Neuronal stem cell (in vitro differentiated cells): ENCODE results near the gene NRM. TPM values are rescaled to one million over a fixed set of nuclear protein-coding genes. Genes with fewer than 3 reads are reported as not detected.

Source experiments
- DNase-seq: peaks from one replicate; pipeline ENCODE4 v3.0.0-alpha.2; 2013; ENCODE audit warnings: low spot score
- H2AFZ ChIP-seq: one replicate; pipeline ENCODE4 v1.6.1; 2013; ENCODE audit warnings: mild to moderate bottlenecking, low read length, inconsistent platforms
- H2AK5ac ChIP-seq: 2 replicates; pipeline ENCODE4 v1.6.1; 2013; ENCODE audit warnings: low read depth, mild to moderate bottlenecking, inconsistent platforms, low read length, moderate library complexity, mixed read lengths
- H2BK120ac ChIP-seq: 2 replicates; pipeline ENCODE4 v1.6.1; 2013; ENCODE audit warnings: low read depth, mild to moderate bottlenecking, inconsistent platforms, low read length, moderate library complexity, mixed read lengths
- H2BK12ac ChIP-seq: one replicate; pipeline ENCODE4 v1.6.1; 2013; ENCODE audit warnings: low read length, inconsistent platforms
- H2BK15ac ChIP-seq: 2 replicates; pipeline ENCODE4 v1.6.1; 2013; ENCODE audit warnings: mild to moderate bottlenecking, low read length, inconsistent platforms, mixed read lengths
- H2BK5ac ChIP-seq: one replicate; pipeline ENCODE4 v1.6.1; 2013; ENCODE audit warnings: inconsistent platforms, mild to moderate bottlenecking, low read length, moderate library complexity
- H3K14ac ChIP-seq: one replicate; pipeline ENCODE4 v1.6.1; 2013; ENCODE audit warnings: low read length, inconsistent platforms
- H3K18ac ChIP-seq: 2 replicates; pipeline ENCODE4 v1.6.1; 2013; ENCODE audit warnings: low read length, inconsistent platforms
- H3K23ac ChIP-seq: 2 replicates; pipeline ENCODE4 v1.6.1; 2013; ENCODE audit warnings: low read depth, mild to moderate bottlenecking, mixed read lengths, low read length, inconsistent platforms; ENCODE audit not compliant: poor library complexity
- H3K27ac ChIP-seq: replicated peaks from 3 replicates; pipeline ENCODE4 v1.5.1; 2013; ENCODE audit warnings: low read length, inconsistent platforms
- H3K27me3 ChIP-seq, 3 experiments: 2 replicates each; pipeline ENCODE4 v1.6.1; 2013; ENCODE audit warnings: low read length in 3 of 3, mild to moderate bottlenecking in 2 of 3, inconsistent platforms in 1 of 3, low read depth in 1 of 3, mixed read lengths in 1 of 3, moderate library complexity in 1 of 3; ENCODE audit not compliant: control insufficient read depth in 3 of 3, insufficient read depth in 3 of 3
- H3K36me3 ChIP-seq, 2 donors: replicated peaks in 1 of 2; 2 replicates each; pipeline ENCODE4 v1.6.1; 2013; ENCODE audit warnings: low read length in 2 of 2; ENCODE audit not compliant: control insufficient read depth in 2 of 2, insufficient read depth in 2 of 2
- H3K4ac ChIP-seq: 2 replicates; pipeline ENCODE4 v1.6.1; 2013; ENCODE audit warnings: inconsistent platforms, mild to moderate bottlenecking, low read length, moderate library complexity
- H3K4me1 ChIP-seq, 2 donors: 1 replicate in 1 of 2; 2 replicates in 1 of 2; pipeline ENCODE4 v1.6.1; 2013; ENCODE audit warnings: low read length in 2 of 2, low read depth in 1 of 2; ENCODE audit not compliant: control insufficient read depth in 2 of 2, insufficient read depth in 1 of 2
- H3K4me2 ChIP-seq: one replicate; pipeline ENCODE4 v1.6.1; 2013; ENCODE audit warnings: mild to moderate bottlenecking, low read length, inconsistent platforms; ENCODE audit not compliant: insufficient read depth, poor library complexity, severe bottlenecking
- H3K4me3 ChIP-seq, 2 donors: 2 replicates each; pipeline ENCODE4 v1.5.1; 2013; ENCODE audit warnings: low read length in 2 of 2, mild to moderate bottlenecking in 2 of 2, inconsistent platforms in 1 of 2, moderate library complexity in 1 of 2
- H3K79me1 ChIP-seq: one replicate; pipeline ENCODE4 v1.6.1; 2013; ENCODE audit warnings: low read depth, mild to moderate bottlenecking, inconsistent platforms, low read length, moderate library complexity
- H3K9ac ChIP-seq: one replicate; pipeline ENCODE4 v1.6.1; 2013; ENCODE audit warnings: mild to moderate bottlenecking, low read depth, low read length, inconsistent platforms; ENCODE audit not compliant: poor library complexity
- H3K9me3 ChIP-seq, 2 donors: replicated peaks in 1 of 2; 2 replicates each; pipeline versions ENCODE3 to v1.6.1; 2013; ENCODE audit warnings: low read length in 2 of 2, mild to moderate bottlenecking in 2 of 2, inconsistent platforms in 1 of 2, low read depth in 1 of 2, mixed read lengths in 1 of 2, moderate library complexity in 1 of 2; ENCODE audit not compliant: control insufficient read depth in 2 of 2, insufficient read depth in 1 of 2
- H4K8ac ChIP-seq: one replicate; pipeline ENCODE4 v1.6.1; 2013; ENCODE audit warnings: low read depth, mild to moderate bottlenecking, inconsistent platforms, low read length, moderate library complexity
- H4K91ac ChIP-seq: one replicate; pipeline ENCODE4 v1.6.1; 2013; ENCODE audit warnings: low read length, low read depth, mild to moderate bottlenecking, inconsistent platforms; ENCODE audit not compliant: poor library complexity
- WGBS, 2 donors: extraction: QIAGEN DNeasy Blood & Tissue Kit; methylation state at CpG; one replicate each; pipeline ENCODE4 v1.1.7; 2013; ENCODE audit warnings: missing lambda C conversion rate in 2 of 2, mixed read lengths in 1 of 2; ENCODE audit not compliant: insufficient read length in 2 of 2, insufficient replicate concordance in 1 of 2; ENCODE audit errors: extremely low coverage in 2 of 2; 5-methylcytosine and 5-hydroxymethylcytosine counted together
- polyA plus RNA-seq, 2 experiments: library from polyadenylated mRNA; stranded (reverse); fragments of 200-250 nt; gene quantifications; one replicate each; pipeline ENCODE4 v1.2.3, GENCODE V29; 2013

The NRM gene
- 98.1 TPM for polyA plus RNA-seq (2013, experiment 1 of 2)
- 96.2 TPM for polyA plus RNA-seq (2013, experiment 2 of 2)

GRCh38 chr6:30690403-30691207, at the start of gene NRM:
Gene NRM (minus strand): TSS chr6:30690984. CDS start chr6:30690974, 10 bp downstream.
- H2AFZ ChIP-seq = peak within 1 kb of the TSS; percentile 98
- peak within 1 kb of the TSS; percentile 85 for H2BK5ac ChIP-seq
- H3K4me3 ChIP-seq = peak within 1 kb of the TSS; percentile 88 to 97
- H3K9ac ChIP-seq = peak within 1 kb of the TSS; percentile 90
- H3K18ac ChIP-seq = peak within 1 kb of the TSS; percentile 98
- H3K9me3 ChIP-seq = no peaks in the 10 kb centered on the region
- H3K27ac ChIP-seq = peak within 1 kb of the TSS; percentile 99
- H3K27me3 ChIP-seq = no peaks in the 10 kb centered on the region
- peaks cover 2 to 18% of the 10 kb centered on the region in 2 donors for H3K36me3 ChIP-seq
- DNase-seq = peak; percentile 86
- peak within 1 kb of the TSS; percentile 41 for H2AK5ac ChIP-seq
- peak within 1 kb of the TSS; percentile 49 for H3K14ac ChIP-seq
- H3K4me1 ChIP-seq = peaks cover 27 to 34% of the 10 kb centered on the region in 2 donors
- H4K91ac ChIP-seq = no peak within 1 kb of the TSS
- peaks cover 9% of the 10 kb centered on the region for H3K79me1 ChIP-seq
- H3K4ac ChIP-seq = peak within 1 kb of the TSS; percentile 27
- WGBS, 2 donors = no CpG with 5 or more reads among the region's 40 CpGs
- H2BK15ac ChIP-seq = no peak within 1 kb of the TSS
- no peak within 1 kb of the TSS for H3K23ac ChIP-seq
- peak within 1 kb of the TSS; percentile 73 for H3K4me2 ChIP-seq
- H2BK12ac ChIP-seq = peak within 1 kb of the TSS; percentile 82
- no peak within 1 kb of the TSS for H4K8ac ChIP-seq
- no peak within 1 kb of the TSS for H2BK120ac ChIP-seq

GRCh38 chr6:30740540-30740870, 49.7 kb upstream of the NRM start:
- no peaks in the 10 kb centered on the region for H3K9me3 ChIP-seq
- no peak overlapping the region for H2BK5ac ChIP-seq
- peaks cover 10 to 14% of the 10 kb centered on the region in 2 donors for H3K4me1 ChIP-seq
- H3K79me1 ChIP-seq = peaks cover 8% of the 10 kb centered on the region
- no peak overlapping the region for H2AK5ac ChIP-seq
- no peak overlapping the region for H3K14ac ChIP-seq
- H3K23ac ChIP-seq = no peak overlapping the region
- H3K36me3 ChIP-seq = peaks cover 35 to 61% of the 10 kb centered on the region in 2 donors
- H3K9ac ChIP-seq = no peak overlapping the region
- H2BK12ac ChIP-seq = no peak overlapping the region
- peaks cover 0 to 13% (median 2%) of the 10 kb centered on the region in 3 experiments for H3K27me3 ChIP-seq
- no peak overlapping the region for H2AFZ ChIP-seq
- H4K8ac ChIP-seq = no peak overlapping the region
- no peak overlapping the region for H3K4me2 ChIP-seq
- no peak overlapping the region for H2BK120ac ChIP-seq
- no peak for DNase-seq
- no peak overlapping the region for H3K27ac ChIP-seq
- no peak overlapping the region for H3K4me3 ChIP-seq
- no peak overlapping the region for H3K4ac ChIP-seq
- no peak overlapping the region for H2BK15ac ChIP-seq
- H4K91ac ChIP-seq = no peak overlapping the region
- no CpG with 5 or more reads among the region's 2 CpGs for WGBS, 2 donors
- no peak overlapping the region for H3K18ac ChIP-seq

- peaks cover 10 to 11% of the 10 kb centered on the region in 2 donors for H3K4me1 ChIP-seq
These were observed 47.7 kb upstream of the NRM start for GRCh38 chr6:30738532-30738931.

GRCh38 chr6:30735668-30736314, 45.0 kb upstream of the NRM start:
- Histone ChIP-seq H2AK5ac (no peak overlapping the region), H3K4me2 (no peak overlapping the region), H3K4ac (no peak overlapping the region), H3K4me1 (no peaks in the 10 kb centered on the region), H4K91ac (no peak overlapping the region), H2BK15ac (no peak overlapping the region), H3K9me3 (no peaks in the 10 kb centered on the region), H3K27ac (no peak overlapping the region), H2BK5ac (no peak overlapping the region), H3K23ac (no peak overlapping the region), H2AFZ (no peak overlapping the region), H3K79me1 (peaks cover 4% of the 10 kb centered on the region), H2BK120ac (no peak overlapping the region), H3K14ac (no peak overlapping the region), H2BK12ac (no peak overlapping the region), H3K36me3 (peaks cover 46 to 97% of the 10 kb centered on the region in 2 donors), H4K8ac (no peak overlapping the region), H3K9ac (no peak overlapping the region), H3K18ac (no peak overlapping the region), H3K27me3 (no peaks in the 10 kb centered on the region), H3K4me3 (no peak overlapping the region)
- DNase-seq = no peak
- WGBS, 2 donors = no CpG with 5 or more reads among the region's 8 CpGs

More at GRCh38 chr6:30738532-30738931, 47.7 kb upstream of the NRM start:
- peaks cover 43 to 80% of the 10 kb centered on the region in 2 donors for H3K36me3 ChIP-seq
- H3K18ac ChIP-seq = no peak overlapping the region
- no peak for DNase-seq
- H2BK5ac ChIP-seq = no peak overlapping the region
- no peak overlapping the region for H2AK5ac ChIP-seq
- H3K27me3 ChIP-seq = peaks cover 0 to 8% (median under 1%) of the 10 kb centered on the region in 3 experiments
- H3K4ac ChIP-seq = no peak overlapping the region
- no peak overlapping the region for H3K14ac ChIP-seq
- H2AFZ ChIP-seq = no peak overlapping the region
- H4K8ac ChIP-seq = no peak overlapping the region
- no peaks in the 10 kb centered on the region for H3K9me3 ChIP-seq
- no peak overlapping the region for H3K9ac ChIP-seq
- H2BK12ac ChIP-seq = no peak overlapping the region
- no peak overlapping the region for H3K4me2 ChIP-seq
- H3K27ac ChIP-seq = no peak overlapping the region
- H3K4me3 ChIP-seq = no peak overlapping the region
- H3K79me1 ChIP-seq = peaks cover 8% of the 10 kb centered on the region
- H3K23ac ChIP-seq = no peak overlapping the region
- H2BK15ac ChIP-seq = no peak overlapping the region
- H4K91ac ChIP-seq = no peak overlapping the region
- no CpG with 5 or more reads among the region's 6 CpGs for WGBS, 2 donors
- no peak overlapping the region for H2BK120ac ChIP-seq
